Iris pigment epithelial cell (primary cell): ENCODE measurements around the gene CADM2.
"Not testable (repeated sequence)": the region's sequence is repeated elsewhere in the genome, so short reads cannot be mapped to it uniquely, and the experiment has no call there.

Experiments
- DNase-seq: peaks from one replicate; pipeline ENCODE4 v3.0.0-alpha.2; 2011; ENCODE audit warnings: low read depth

Gene CADM2

DNA sequence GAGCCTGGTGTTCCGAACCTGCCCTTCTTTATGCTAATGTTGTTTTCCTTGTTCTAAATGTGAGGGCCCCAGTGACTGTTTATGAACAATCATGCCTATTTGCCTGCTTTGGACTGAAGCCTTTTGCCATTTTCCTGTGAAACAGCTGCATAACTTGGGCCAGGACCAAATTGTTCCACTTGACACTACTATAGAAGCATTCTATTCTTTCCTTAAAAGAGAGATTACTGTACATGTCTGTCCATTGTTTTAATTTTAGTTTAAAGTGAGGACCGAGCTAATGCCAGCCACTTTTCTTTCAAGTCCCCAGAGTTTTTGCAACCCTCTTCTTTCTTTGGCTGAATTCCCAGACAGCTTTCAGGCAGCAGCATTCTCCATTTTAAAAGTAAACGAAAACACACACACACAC lies 980.3 kb downstream of the CADM2 start:
- peak; percentile 1 for DNase-seq

DNA sequence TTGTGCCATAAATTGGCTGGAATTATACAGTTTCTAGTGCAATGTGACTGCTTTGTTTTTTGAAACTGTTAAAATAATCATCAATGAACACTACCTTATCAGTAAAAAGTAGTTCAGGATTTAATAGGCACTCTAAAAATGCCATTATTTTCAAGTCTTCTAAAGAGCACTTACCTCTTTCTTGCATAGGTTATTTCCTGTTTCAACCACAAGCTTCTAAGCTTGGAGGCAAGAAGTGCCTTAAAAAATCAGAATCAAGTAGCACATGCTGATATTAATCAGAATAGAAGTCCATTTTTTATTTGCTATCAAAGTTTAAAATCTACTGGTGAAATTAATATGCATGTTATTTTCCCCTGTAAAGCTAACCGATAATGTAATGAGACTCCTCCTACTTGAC lies 991.6 kb downstream of the CADM2 start:
- no peak for DNase-seq

DNA sequence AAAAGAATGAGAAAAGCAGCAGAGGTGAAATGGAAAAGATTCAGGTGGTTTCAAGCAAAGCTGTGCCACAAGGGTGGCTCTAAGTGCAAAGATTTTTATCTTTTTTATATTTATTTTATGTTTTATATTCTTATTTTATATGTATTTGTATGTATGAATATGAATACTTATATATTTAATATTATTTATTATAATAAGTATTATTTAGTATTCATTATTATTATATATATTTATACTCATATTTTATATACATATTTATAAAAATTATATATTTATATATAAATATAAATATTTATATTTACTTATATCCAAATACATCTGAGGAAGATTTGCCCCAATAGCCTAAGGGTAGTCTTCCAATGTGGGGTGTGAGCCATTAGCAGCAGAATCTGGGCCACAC lies 1002.0 kb downstream of the CADM2 start:
- DNase-seq, result no peak

DNA sequence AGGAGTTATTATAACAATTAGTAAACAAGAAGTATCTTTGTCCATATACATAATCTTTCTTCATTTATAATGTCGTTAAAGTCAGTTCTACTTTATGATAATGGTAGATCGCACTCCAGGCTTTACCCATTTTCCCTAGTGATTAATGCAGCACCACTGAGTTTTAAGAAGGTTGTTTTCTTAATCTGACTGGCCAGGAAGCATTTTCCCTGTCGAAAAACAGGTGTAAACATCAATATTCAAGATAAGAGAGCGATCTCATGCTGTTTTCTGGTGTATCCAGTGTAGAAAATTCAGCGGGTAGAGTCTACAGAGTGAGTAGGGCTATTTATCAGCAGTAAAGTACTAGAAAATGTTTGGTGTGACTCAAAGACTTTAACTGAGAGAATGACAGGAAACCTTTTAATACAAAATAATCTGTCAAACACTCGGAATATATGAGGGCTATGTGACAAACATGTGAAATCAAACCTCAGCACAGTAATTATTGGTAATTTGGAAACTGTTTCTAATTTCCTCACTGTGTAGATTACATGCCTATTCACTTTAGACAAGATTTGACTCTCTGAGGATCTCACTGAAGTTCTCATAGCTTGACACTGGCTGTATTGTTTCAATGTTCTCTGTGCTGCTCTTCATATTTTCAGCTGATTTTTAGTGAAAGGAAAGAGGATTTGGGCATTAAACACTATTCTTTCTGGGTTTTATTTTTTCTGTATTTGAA lies 1019.0 kb downstream of the CADM2 start:
- no peak for DNase-seq

DNA sequence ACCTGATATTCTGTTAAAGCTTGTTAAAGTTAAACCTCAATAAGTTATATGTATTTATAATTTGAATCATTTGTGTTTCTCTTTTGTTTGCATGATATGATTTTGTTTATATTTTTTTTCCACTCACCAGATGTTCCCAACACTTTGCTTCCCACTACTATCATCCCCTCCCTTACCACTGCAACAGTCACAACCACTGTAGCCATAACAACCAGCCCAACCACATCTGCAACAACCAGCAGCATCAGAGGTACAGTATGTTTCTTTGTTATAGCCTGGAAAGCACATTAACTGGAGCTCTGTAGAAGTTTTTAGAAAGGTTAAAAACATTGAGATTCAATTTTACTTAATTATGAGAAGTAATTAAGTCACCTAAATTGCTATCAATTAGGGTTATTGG lies 1020.2 kb downstream of the CADM2 start:
- DNase-seq, result no peak

DNA sequence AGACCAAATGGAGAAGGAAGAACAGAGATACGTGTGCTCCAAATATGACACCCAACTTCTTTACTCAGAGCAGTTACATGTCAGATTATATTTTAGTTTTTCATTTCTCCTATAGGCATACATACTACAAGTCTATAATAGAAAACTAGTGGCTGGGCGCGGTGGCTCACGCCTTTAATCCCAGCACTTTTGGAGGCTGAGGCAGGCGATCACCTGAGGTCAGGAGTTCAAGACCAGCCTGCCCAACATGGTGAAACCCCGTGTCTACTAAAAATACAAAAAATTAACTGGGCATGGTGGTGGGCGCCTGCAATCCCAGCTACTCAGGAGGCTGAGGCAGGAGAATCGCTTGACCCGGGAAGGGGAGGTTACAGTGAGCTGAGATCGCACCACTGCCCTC lies 1030.8 kb downstream of the CADM2 start:
- not testable (repeated sequence) for DNase-seq

DNA sequence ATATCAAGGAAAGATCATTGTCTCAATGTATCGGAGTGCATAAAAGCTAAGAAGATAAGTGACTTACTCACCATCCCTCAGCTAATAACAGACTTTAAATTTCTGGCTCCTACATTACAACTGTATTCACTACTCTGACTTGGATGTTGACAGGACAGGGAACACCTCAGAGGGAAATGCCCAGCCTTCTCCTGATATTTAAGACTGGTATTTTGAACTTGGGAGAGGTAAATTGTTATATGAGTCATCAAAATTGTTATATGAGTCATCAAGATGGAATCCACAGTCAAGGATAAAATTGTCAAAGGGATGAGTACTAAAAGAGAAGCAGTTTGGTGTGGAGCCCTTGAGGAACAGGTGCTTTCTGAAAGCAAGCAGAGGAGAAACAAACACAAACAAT lies 1070.8 kb downstream of the CADM2 start:
- DNase-seq, result peak; percentile 3

DNA sequence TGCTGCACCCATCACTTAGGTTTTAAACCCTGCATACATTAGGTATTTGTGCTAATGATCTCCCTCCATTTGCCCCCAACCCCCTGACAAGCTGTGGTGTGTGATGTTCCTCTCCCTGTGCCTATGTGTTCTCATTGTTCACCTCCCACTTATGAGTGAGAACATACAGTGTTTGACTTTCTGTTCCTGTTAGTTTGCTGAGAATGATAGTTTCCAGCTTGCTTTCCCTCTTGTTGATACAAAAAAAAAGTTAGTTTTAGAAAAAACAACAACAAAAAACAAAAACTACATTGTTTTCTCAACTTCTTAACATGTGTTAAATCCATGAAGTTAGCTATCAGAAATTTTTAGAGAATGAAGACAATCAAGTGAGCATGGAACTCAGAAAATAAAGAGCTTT lies 1079.1 kb downstream of the CADM2 start:
- DNase-seq, result no peak

DNA sequence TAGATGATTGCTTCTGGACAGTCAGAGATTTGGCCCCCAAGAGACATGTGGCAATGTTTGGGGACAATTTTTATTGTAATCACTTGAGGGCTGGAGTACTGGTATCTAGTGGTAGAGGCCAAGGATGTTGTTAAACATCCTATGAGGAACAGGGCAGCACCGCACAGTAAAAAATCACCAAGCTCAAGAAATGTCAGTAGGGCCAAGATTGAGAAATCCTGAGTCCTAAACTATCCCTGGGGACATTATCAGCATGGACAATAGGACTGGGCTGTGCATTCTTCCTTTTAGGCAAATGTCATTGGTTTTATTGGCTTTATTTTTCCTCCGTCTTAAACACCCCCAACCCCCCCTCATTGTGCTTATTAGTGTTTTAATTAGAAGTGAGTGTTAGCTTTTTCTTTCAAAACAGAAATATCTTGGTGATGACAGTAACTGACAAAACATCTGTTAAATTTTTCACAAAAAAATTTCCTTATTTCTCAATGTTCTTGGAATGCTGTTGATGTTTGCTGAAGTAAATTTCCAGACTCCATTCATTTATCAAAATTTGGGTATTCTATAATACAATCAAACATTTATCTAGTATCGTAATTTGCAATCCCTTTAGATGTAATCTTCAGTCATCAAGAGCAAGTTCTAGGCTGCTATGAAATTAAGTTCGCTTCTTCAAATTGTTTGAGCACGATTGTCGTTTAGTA lies 1087.8 kb downstream of the CADM2 start:
- DNase-seq, result no peak

DNA sequence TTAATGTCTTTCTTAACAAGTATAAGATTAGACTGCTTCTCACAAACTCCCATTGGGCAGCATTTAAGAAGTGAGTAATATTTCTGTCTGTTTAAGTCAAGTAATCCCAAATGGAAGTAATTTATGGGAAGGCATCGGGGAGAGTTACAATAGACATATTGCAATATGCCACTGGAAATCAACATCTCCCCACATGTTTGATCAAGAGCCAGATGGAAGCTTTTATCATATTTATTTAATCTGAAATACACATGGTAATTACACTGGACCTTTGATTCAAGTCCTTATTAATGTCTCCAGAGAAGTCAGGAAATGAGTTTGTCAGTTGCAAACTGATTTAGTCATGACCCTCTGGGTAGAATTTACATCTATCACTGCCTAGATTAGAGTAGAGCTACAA lies 1088.4 kb downstream of the CADM2 start:
- DNase-seq, result no peak

DNA sequence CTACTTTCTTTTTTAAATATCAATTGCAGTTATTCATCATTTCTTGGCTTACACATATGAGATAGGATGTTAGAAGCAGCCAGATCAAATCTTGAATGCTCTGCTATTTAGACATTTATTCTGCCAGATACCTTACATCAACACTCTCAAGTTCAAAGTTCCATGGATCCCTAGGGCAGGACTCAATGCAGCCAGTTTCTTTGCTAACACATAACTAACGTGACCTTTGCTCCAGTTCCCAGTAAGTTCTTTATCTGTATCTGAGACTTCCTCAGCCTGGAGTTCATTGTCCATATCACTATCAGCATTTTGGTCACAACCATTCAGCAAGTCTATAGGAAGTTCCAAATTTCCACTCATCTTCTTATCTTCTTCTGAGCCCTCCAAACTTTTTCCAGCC lies 1092.3 kb downstream of the CADM2 start:
- no peak for DNase-seq

DNA sequence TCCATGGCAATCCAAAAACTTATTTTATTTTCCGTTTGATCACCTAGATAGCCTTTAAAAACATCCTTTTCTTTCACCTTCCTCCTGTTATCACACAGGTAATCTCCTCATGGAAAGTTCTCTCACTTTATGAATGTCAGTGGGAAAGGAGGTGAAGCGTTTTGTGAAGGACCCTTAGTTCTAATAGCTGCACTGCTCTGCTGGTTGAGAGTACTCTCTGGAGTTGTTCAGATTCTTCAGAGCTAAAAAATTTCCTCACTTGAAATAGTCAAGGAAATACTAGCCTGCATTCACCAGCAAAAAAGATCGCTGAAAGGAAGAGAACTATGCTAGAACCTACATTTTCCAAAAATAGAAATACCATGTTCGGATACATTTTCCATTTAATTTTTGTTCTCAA lies 1097.2 kb downstream of the CADM2 start:
- no peak for DNase-seq

DNA sequence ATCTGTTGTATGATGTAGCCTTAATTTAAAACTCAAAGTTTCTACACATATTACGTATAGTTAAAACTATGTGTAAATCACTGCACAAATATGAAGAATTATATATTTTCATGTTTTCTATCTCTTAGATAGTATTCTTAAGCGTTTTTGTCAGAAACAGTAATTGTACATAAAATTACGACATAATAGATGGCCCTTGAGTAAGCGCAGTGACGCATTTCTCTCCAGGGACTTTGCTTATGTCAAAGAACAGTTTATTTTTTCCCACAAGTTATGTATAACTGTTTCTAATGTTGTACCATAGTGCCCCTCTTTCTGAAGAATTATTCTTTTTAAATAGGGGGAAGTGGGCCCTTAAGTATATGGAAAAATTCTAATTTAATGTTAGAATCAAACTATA lies 1098.2 kb downstream of the CADM2 start:
- DNase-seq, result no peak

DNA sequence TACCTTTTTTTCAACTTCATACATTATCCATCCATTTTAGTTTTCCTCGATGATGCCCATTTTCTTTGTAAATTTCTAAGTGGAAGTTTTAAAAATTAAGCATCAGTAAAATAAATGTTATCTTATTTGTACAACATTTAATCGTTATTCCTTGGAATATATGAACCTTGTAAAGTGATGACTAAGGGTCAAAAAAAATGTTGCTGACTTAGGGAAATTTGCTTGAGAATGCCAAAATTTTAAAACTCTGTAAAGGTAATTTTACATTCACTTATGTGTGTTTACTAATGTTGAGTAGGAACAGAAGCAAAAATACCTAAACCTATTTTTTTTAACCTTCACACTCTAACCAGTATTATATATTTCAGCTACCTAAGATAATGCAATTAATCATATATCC lies 1115.0 kb downstream of the CADM2 start:
- no peak for DNase-seq

DNA sequence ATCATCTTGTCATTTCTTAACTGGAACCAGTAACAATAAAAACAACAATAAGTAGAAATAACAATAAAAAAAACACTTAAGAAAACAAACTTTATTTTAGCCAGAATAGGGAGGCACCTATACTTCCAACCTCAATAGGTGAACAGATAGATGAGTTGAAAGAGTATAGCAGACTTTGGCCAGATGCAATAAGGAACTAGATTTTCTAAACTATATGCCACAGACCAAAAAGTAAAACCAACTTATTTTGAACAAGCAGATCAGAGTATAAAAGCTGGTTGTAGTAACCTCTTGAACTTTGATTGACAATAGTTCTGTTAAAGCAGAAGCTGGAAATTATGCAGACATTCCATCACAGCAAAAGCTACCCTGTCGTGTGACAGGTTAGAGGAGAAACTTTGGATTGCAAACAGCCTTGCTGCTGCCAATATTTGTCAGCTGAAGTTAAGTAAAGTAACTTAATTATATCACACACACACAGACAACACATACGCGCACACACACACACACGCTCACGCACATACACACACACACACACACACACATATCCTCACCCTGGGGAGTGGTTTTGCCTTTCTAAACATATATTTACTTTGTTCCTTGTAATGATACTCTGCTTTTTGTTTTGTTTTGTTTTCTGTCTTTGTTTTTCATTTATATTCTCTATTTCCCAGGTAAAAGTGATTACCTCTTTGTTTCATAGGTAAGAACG lies 1128.5 kb downstream of the CADM2 start:
- no peak for DNase-seq

DNA sequence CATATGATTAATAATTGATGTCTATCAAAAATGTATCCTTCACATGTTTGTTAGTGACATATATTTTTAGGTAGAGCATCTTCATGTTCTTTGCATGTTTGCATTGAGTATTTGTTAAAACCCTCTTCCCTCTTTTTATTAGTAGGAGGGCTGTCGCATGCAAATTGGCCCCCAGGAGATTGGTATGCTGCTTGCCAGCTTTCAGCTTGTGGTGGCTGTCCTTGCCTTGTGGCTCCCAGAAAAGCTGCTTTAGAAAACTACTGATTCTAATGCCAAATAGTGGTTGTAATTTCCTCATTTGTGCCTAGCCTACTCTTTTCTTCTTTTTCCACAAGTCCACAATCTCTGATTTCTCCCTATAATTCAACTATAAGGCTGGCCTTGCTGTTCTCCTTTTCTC lies 1145.4 kb downstream of the CADM2 start:
- no peak for DNase-seq

DNA sequence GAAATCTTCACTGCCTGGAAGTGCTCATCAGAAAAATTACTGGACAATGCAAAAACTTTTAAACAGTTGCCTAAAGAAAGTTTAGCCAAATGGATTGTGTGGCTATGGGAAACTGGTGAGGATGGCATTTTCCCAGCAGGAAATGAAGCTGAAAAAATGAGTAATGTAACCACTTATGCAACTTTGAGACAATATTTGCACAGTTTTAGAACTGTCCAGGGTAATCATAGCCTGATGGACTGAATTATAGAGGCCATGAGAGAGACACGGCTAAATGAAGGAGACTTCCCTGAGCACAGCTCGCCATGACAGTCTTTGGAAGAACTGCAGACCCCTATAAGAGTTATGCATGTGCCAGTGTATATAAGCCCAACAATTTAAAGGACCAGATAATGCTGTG lies 1150.6 kb downstream of the CADM2 start:
- no peak for DNase-seq
